NCI-H748 (cell line): ENCODE results near the gene HECTD4.
"Not testable (repeated sequence)": the region's sequence is repeated elsewhere in the genome, so short reads cannot be mapped to it uniquely, and the experiment has no call there.

Experiments used
- DNase-seq: peaks from one replicate; lab custom pipeline; 2025; ENCODE audit not compliant: unreplicated experiment; lab: John Stamatoyannopoulos, UW

HECTD4 gene

GRCh38 chr12:112164011-112164660 lies 218.1 kb downstream of the HECTD4 start:
- DNase-seq = no peak

- DNase-seq = no peak
Observed at GRCh38 chr12:112163471-112163991, 218.7 kb downstream of the HECTD4 start.

GRCh38 chr12:112163056-112163455 lies 219.2 kb downstream of the HECTD4 start:
- DNase-seq = no peak

- DNase-seq = no peak
Observed at GRCh38 chr12:112162241-112162790, 219.9 kb downstream of the HECTD4 start.

GRCh38 chr12:112161711-112162110 lies 220.5 kb downstream of the HECTD4 start:
- DNase-seq = no peak

GRCh38 chr12:112160611-112161010 lies 221.6 kb downstream of the HECTD4 start:
- no peak for DNase-seq

- no peak for DNase-seq
Observed at GRCh38 chr12:112159146-112159541, 223.1 kb downstream of the HECTD4 start.

GRCh38 chr12:112158461-112159145 lies 223.6 kb downstream of the HECTD4 start:
- not testable (repeated sequence) for DNase-seq

- DNase-seq = no peak
Observed at GRCh38 chr12:112153893-112154219, 228.4 kb downstream of the HECTD4 start.

GRCh38 chr12:112153181-112153892 lies 228.9 kb downstream of the HECTD4 start:
- no peak for DNase-seq

GRCh38 chr12:112151766-112152541 lies 230.3 kb downstream of the HECTD4 start:
- DNase-seq = no peak

GRCh38 chr12:112149596-112149995 lies 232.6 kb downstream of the HECTD4 start:
- no peak for DNase-seq

GRCh38 chr12:112148031-112148513 lies 234.2 kb downstream of the HECTD4 start:
- no peak for DNase-seq

- no peak for DNase-seq
Observed at GRCh38 chr12:112146123-112146522, 236.1 kb downstream of the HECTD4 start.

GRCh38 chr12:112140728-112141127 lies 241.5 kb downstream of the HECTD4 start:
- DNase-seq = no peak

GRCh38 chr12:112134731-112135130 lies 247.5 kb downstream of the HECTD4 start:
- DNase-seq = no peak

GRCh38 chr12:112133418-112133817 lies 248.8 kb downstream of the HECTD4 start:
- no peak for DNase-seq

GRCh38 chr12:112131686-112132085 lies 250.5 kb downstream of the HECTD4 start:
- DNase-seq = no peak

- no peak for DNase-seq
Observed at GRCh38 chr12:112130441-112130998, 251.7 kb downstream of the HECTD4 start.

- DNase-seq = no peak
Observed at GRCh38 chr12:112126911-112127310, 255.3 kb downstream of the HECTD4 start.
